HG03060 (cell line): ENCODE results near the gene TMEM138.
"Not testable (repeated sequence)": the region's sequence is repeated elsewhere in the genome, so short reads cannot be mapped to it uniquely, and the experiment has no call there.

ENCODE experiments used
- ATAC-seq: cut with Tn5 transposase; IDR thresholded peaks from one replicate; pipeline ENCODE4 v1.9.1; 2021; ENCODE audit warnings: low read depth, moderate number of reproducible peaks; ENCODE audit not compliant: unreplicated experiment

The TMEM138 gene

DNA sequence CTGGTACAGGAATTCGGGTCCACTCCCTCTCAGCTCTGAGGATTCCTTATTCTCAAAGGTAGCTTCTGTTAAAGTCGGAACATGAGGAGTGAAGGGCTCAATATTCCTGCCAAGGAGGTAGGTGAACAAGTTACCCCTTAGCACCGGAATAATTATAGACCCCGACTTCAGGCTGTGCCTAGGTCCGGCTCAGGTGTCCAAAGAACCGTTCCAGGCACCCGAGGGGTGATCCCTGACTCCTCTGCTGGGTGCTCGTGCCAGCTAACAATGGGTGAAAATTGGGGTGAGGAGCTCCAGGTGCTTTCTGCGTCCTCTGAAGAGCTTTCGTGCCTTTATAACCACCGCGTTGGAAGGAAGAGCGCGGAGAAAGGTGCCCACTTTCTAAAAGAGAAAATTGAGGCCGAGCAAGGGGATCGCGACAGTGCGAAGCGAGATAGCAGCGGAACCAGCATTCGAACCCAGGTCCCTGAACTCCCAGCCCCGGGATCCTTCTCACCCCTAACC, 885 bp upstream of the TMEM138 start:
- ATAC-seq, result no peak

DNA sequence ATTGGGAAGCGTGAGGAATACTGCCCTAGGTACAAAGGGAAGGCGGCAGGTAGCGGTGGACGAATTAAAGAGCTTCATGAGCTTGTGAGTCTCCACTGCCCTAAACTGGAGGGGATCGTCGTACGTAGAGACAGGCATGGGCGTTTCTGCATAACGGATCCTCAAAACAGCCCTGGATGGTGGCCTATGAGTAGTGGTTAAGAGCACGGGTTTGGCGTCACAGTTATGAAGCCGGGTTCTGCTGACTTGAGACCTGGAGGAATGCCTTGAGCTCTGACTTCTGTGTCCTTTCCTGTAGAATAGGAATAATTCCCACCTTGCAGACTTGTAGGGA, 335 bp downstream of the TMEM138 start:
- ATAC-seq, result no peak

DNA sequence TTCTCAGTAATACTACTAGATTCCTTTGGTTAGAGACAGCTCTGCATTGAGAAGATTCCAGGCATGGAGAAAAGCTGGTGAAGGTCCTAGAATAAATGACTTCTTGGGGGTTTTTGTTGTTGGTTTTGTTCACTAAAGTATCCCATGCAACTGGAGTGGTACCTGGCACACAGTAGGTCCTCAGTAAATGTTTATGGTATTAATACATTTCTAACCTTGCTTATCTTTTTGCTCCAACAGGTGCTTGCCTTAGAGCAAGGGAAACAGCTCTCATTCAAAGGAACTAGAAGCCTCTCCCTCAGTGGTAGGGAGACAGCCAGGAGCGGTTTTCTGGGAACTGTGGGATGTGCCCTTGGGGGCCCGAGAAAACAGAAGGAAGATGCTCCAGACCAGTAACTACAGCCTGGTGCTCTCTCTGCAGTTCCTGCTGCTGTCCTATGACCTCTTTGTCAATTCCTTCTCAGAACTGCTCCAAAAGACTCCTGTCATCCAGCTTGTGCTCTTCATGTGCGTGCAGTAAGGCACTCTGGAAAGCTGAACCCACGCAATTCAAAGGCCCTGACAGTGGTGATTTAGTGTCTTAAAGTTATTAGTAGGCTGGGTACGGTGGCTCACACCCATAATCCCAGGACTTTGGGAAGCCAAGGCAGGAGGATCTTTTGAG, 2.0 kb downstream of the TMEM138 start:
- no peak for ATAC-seq

DNA sequence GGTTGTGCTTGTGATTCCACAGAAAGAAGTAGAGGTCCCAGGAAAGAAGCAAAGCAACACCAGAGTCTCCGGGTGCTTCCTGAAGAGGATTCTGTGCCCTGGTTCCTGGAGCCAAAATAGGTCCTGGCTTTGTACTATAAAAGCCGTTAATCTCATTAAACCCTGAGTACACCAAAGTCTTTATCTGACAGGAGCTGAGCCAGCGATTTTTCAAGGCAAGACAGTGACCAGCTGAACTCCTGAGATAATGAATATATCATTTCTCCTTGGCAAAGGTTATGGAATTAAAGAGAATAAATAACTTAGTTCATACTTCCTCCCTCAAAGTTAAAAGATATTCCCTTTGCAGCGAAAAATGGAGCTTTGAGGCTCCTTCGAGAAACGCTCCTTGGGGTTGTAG, 5.2 kb downstream of the TMEM138 start:
- ATAC-seq, result no peak

DNA sequence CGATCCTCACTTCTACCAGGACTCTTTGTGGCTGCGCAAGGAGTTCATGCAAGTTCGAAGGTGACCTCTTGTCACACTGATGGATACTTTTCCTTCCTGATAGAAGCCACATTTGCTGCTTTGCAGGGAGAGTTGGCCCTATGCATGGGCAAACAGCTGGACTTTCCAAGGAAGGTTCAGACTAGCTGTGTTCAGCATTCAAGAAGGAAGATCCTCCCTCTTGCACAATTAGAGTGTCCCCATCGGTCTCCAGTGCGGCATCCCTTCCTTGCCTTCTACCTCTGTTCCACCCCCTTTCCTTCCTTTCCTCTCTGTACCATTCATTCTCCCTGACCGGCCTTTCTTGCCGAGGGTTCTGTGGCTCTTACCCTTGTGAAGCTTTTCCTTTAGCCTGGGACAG, 6.5 kb downstream of the TMEM138 start:
- ATAC-seq, result no peak

DNA sequence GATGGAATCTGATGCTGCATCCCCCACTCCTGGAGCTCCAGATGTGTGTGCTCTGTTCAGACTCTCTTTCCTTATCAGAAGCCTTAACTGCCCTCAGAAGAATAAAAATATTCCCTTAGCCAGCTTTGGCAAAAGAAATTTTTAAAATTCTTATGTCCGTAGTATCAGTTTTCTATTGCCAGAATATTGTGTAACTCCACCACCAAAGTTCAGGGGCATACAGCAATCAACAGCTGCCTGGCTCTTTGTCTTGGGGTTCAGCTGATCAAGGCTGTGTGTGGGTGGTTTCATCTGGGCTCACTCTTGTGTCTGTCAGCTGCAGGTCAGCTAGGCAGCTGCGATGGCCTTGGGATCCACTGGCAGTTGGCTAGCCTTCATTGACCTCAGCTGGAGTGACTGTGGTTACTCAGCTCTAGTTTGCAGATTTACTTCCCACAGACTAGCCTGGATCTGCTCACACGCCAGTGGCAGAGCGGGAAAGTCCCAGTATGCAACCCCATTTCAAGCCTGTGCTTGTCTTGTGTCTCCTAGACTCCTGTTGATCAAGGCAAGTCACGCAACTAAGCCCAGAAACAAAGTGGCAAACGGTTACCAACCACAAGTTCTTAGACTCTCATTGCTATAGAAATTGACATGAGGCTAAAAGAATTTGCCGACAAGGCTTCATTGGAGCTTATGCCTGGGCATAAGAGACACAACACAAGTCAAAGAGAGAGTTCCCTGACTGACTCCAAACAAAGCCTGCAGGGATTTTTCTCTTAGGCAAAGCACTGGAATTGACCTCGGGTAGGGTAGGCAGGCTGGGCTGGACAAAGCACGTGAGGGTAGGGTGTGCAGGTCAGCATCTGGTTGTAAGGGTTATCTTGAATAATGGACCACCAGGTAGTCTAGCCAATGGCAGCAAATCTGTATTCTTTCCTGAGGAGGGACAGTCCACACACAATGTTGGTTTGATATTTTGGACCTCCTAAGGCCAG, 7.5 kb downstream of the TMEM138 start:
- ATAC-seq, result no peak

DNA sequence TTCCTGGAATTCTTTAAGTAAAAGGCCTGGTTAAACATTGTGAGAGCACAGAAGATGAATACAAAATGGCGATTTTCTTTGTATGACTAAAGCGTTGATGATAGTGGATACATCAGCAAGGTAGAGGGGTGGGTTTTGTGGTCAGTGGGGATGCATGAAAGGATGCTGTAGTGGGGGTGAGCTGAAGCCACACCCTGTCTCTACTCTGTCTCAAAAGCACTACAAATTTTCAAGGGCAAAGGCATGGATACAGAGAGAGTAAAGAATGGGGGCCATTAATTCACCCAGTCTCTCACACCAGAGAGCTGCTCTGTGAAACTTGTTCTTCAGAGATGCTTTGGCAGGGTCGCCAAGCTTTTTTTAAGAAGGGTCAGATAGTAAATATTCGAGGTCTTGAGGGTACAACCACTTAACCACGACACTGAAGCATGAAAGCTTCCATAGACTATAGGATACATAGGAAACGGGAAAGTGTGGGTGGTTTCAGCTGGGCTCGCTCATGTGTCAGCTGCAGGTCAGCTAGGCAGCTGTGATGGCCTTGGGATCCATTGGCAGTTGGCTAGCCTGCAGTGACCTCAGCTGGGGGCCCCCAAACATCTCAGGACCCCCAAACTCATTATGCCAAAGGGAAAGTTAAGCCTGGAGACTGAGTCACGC, 8.3 kb downstream of the TMEM138 start:
- ATAC-seq, result no peak

DNA sequence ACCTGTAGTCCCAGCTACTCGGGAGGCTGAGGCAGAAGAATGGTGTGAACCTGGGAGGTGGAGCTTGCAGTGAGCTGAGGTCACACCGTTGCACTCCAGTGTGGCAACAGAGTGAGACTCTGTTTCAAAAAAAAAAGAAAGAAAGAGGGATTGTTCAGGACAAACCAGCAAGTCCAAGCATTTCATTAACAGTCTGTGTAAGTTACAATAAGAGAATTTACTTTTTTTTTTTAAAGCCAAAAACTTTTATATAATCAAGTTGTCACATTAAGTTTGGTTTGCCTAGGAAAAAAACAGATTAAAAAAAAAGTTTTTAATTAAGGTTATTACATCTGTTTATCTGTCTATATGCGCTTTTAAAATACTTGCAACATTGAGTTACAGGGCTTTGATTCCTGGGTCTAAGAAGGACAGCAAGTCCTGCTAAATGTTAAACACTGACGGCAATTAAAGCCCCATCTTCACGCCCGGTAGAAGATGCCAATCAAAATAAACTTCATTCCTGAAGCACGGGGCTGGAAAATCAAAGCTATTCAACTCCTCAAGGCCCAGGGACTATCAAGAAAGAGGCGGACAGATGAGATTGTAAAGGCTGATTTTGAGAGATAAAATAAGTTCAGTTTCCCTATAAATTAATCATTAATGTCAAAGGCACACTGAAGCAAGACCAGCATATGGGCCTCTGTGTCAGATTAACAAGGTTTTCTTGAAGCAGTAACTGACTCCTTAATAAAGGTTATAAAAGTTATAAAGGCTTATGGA, 10.7 kb downstream of the TMEM138 start:
- ATAC-seq, result no peak

DNA sequence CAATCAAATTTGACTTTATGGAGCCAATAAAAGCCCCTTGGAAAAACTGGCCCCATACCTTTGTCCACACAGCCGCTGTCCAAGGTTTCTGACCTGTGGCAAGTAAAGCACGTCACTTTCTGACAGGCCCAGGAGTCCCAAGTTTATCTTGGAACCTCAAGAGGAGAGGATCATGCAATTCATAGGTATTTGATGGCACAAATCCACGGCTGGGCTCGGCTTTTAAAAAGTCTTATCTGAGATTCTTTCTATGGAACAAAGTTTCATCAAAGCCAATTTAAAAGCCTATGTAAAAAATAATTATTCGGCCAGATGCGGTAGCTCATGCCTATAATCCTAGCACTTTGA, 13.6 kb downstream of the TMEM138 start:
- ATAC-seq, result no peak

DNA sequence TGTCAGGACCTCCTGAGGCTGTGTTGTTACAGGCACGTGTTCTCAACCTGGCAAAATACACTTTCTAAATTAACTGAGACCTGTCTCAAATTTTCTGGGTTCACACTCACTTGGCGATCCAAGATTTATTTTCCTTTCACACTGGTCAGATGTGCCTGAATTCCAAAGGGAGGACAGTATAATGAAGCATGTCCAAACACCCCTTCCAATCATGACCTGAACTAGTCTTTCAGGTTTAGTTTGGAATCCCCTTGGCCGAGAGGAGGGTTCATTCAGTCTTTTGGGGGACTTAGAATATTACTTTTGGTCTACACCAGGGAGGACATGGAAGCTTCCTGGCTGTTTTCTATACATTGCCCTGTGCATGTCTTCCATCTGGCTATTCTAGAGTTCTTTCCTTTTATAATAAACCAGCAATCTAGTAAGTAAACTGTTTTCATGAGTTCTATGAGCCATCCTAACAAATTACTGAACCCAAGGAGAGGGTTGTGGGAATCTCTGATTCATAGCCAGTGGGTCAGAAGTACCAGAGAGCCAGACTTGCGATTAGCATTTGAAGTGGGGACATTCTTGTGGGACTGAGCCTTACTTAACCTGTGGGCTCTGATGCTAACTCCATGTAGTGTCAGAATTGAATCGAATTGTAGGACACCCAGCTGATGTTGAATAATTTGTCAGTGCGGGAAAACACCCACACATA, 15.4 kb downstream of the TMEM138 start:
- no peak for ATAC-seq

DNA sequence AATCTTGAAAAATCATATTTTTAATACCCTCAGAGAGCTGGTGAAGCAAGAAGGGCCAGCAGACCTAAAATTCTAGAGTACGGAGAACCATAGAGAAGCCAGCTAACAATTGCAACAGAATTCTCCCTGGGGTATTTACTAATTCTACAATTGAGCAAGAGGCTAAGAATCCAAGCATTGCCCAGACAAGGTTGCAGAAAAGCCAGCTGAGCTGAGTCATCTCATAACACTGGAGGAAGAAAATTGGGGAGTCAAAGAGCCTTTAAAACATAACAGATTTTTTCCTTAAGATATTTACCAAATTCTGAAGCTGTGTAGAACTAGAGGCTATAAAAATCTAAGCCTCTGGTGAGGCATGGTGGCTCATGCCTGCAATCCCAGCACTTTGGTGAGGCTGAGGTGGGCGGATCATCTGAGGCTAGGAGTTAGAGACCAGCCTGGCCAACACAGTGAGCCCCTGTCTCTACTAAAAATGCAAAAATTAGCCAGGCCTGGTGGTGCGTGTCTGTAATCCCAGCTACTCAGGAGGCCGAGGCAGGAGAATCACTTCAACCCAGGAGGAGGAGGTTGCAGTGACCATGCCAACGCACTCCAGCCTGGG, 16.6 kb downstream of the TMEM138 start:
- no peak for ATAC-seq

DNA sequence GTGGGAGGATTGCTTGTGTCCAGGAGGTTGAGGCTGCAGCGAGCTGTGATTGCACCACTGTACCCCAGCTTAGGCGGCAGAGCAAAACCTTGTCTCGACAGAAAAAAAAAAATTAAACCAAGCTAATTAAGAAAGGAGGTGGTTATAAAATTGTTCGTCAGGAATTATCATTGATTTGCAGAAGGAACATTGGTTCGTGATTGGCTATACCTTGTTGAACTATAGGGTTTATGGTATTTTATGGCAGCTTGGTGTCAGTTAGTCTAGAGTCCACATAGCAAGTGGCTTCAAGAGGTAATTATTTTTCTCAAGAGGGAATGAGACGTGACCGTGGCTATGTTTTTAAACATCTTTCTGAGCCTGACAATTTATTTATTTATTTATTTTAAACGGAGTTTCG, 18.7 kb downstream of the TMEM138 start:
- no peak for ATAC-seq

DNA sequence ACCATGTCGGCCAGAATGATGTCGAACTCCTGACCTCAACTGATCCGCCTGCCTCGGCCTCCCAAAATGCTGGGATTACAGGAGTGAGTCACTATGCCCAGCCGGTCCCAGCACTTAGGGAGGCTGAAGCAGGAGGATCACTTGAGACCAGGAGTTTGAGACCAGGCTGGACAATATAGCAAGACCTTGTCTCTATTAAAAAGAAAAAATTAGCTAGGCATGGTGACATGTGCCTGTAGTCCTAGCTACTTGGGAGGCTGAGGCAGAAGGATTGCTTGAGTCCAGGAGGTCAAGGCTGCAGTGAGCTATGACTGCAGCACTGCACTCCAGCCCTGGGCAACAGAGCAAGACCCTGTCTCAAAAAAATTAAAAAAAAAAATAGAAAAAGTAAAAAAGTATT, 21.7 kb downstream of the TMEM138 start:
- ATAC-seq, result not testable (repeated sequence)

DNA sequence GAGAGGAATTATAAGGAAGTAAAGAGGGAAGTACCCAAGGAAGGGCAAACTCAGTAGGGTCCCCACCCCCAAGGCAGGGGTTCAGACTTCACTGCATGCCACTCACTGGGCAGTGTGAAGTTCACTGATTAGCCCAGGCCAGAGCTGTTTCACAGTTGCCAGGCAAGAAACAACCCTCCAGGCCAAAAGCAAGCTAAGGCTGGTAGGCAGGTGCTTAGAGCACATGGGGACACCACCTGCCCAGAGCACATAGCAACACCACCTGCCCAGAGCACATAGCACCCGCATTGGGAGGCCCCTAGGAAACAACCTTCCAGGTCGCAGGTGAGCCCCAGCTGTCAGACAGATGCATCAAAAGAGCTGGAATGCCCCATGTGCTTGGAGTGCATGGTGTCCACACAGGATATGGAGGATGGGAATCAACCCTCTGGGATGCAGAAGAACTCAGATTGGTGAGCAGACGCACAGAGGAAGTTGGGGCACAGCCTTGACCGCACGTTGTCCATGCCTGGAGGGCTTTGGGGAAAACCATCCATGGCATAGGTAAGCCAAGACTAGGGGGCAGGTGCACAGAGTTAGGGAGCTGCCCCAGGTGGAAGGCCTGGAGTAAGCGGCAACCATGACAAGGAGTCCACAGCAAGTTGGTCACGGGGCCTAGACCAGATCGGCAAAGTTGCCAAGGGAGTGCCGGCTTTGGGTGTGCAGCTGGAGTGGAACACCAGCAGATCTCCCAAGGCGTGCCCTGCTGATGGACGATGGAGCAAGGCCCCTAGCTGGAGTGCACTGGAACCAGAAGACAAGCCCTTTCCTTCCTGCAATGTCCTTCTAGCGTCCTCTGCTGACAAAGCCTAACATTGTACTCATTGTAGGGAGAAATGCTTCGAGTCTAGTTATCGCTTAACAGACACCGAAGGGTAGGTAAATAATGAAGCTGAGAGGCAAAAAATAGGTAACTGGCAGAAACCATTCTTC, 22.4 kb downstream of the TMEM138 start:
- ATAC-seq, result no peak

DNA sequence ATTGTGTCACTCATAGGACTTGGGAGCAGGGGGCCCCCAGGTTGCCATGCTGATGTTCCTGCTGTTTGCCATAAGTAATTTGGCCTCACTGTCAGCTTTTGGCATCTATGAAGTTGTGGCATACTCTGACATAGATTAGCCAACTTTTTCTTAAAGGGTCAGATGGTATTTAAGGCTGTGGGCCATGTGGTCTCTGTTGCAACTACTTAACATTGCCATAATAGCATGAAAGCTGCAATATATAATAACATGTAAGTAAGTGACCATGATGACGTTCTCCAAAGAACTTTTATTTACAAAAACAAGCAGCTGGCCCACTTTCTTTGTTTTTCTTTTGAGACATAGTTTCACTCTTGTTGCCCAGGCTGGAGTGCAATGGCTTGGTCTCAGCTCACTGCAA, 28.0 kb downstream of the TMEM138 start:
- ATAC-seq, result no peak

DNA sequence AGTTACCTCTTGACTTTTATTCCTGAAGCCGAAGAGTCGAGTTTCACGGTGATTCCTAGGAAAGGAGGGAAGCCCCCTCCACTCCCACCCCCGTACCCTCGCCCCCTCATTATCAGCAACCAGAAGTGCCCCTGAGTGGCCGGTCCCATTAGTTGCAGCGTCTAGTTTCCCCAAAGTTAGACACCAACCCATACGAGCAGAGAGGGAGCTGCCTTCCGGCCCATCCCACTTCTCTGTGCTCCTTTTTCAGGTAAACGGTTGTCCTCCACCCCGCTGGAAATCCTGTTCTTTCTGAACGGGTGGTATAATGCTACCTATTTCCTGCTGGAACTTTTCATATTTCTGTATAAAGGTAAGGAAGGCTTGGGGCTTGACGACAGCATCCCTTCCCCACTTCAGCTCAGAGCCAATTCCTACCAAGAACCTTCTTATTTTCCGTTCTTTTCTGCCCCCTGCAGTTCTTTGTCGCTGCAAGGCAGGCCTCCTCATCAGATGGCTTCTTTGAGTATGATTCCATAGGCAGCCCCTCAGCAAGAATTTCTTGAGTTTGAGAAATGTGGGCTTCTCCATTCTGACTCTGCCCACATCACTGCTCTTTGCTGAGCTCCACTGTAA, 30.9 kb downstream of the TMEM138 start:
- no peak for ATAC-seq

DNA sequence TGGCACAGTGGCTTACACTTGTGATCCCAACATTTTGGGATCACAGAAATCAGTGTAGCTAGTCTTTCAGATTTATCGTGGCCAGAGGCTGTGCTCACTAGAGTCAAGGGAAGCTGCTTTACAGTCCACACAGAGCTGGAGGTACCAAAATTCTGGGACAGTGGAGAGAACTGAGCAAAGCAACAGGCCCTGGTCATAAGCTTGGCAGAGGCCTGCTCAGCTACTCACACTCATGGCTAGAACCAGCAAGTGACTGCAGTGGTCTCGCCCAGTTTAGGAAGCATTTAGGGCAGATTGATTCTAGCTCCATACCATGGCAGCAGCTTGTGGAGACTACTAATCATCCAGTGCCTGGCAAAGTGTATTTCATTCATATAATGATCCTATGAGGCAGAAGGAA, 39.0 kb downstream of the TMEM138 start:
- no peak for ATAC-seq

DNA sequence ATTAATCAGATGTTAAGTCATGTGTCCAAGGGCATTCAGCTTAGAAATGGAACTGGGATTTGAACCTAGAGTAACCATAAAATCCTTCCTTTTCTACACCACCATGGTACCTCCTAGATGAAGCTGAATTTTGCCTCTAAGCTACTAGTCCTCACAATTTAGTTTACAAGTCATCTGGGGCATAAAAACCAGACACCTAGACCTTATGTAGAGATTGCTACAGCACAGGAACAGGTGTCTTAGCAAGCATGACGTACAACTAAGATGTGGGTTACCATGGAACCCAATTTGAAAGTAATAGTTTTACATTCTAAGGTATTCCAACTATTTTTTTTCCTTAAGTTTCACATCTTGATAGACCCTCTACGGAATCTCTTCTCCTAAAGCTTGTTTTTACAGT, 39.4 kb downstream of the TMEM138 start:
- no peak for ATAC-seq
